ENCODE data around the gene FAM163B.

GRCh38 chr9:133608382-133608781 lies 807 bp downstream of the FAM163B start:
- TF ChIP-seq CTCF (conservative IDR thresholded peaks at IDR 0.05 in 1 of 2, IDR thresholded peaks at IDR 0.05 in 1 of 2; ENCODE audit: extremely low read depth in 1 of 2, insufficient read depth in 1 of 2, low read depth in 1 of 2, low read length in 2 of 2) (no peak), EZH2 (IDR thresholded peaks at IDR 0.05; ENCODE audit: borderline replicate concordance, low read length) (no peak)

Measured in mammary epithelial cell (primary cell).